NCI-H1694 treated with DMSO at 0.1 percent for 48 hours (cell line): ENCODE measurements around the gene TMED10.
"Not testable (repeated sequence)": the region's sequence is repeated elsewhere in the genome, so short reads cannot be mapped to it uniquely, and the experiment has no call there.

ENCODE experiments used
- DNase-seq: peaks from one replicate; lab custom pipeline; 2025; lab: John Stamatoyannopoulos, UW

The TMED10 gene

GRCh38 chr14:75127474-75127820, 49.0 kb downstream of the TMED10 start:
- not testable (repeated sequence) for DNase-seq

DNA sequence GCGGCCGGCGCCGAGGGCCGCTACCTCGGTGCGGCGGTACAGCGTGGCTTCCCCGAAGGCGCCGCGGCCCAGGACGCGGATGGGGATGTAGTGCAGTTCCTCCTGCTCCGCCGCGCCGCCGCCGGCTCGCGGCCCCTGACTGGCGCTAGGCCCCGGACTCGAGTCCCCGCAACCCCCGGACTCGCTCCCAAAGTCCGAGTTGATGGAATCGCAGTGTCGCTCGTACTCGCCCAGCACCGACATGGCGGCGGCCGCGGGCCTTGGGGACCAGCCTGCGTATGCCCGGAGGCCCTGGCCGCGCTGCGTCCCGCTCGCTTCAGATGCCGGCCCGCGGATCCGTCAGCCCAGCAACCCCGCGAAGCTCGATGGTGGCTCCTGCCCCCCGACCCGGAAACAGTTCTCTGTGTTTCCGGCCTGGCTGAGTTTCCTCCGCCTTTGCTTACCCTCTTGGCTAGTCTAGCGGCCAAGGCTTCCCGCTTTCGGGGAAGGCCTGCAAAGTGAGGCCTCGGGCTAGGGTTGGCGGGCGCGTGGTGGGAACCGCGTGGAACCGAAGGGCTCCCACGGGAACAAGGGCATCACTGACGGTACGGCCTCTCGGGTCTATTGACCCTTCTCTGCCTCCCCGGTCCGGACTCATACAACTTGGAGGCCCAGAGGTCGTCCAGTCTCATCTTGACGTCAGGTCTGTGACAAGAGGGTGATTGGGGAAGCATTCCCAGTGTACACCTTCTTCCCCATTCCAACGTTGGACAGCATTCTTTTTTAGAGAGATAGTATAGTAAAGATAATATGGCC, 49.5 kb downstream of the TMED10 start, which contains the start of gene NEK9:
Gene NEK9 (minus strand): TSS at position 370 of the 795 bp plus-strand sequence. CDS start 127 bp downstream, at position 243.
- DNase-seq, result peak; percentile 88

DNA sequence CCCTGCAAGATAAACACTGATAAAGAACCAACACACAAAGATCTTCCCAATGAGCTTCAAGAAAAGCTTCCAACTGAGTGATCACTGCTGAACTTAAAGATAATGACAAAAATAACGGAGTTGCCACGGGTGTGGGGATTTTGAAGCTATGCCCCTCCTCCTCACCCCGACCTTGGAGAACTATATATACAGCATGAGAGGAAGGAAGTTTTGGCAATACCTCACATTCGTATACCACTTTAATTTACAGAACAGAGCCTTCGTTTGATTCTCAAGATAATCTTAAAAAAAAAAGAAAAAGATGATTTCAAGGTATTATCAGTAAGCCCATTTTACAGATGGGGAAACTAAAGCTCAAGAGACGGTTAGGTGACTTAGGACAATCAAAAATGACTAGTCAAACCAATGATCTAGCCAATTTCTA, 50.3 kb downstream of the TMED10 start:
- no peak for DNase-seq

- no peak for DNase-seq
Observed at GRCh38 chr14:75125617-75126016, 50.8 kb downstream of the TMED10 start.

DNA sequence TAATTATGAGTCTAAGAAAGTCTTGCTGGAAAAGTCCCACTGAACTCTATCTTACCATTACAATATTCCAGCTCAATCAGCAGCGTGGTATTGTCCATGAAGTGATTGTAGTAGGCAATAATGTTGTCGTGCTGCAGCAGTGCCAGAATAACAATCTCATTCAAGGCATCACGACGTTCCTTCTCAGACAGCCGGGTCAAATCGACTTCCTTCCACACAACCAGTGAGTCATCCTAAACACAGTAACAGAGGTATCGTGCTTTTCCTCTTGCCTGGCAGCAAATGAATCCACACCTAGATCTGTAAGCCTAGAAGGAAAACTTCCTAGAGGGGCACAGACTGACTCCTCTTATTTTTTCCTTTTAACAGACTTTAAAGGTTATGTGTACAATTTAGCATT, 52.4 kb downstream of the TMED10 start:
- DNase-seq, result no peak

DNA sequence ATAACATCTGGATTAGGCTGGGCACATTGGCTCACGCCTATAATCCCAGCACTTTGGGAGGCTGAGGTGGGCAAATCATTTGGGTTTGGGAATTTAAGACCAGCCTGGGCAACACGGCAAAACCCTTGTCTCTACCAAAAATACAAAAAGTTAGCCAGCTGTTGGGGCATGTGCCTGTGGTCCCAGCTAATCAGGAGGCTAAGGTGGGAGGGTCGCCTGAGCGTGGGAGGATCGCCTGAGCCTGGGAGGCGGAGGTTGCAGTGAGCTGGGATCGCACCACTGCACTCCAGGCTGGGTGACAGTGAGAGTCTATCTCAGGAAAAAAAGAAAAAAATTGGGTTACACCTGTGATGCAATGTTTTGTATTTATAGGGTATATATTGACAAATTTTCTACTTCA, 54.9 kb downstream of the TMED10 start:
- DNase-seq, result no peak

- DNase-seq, result no peak
Observed at GRCh38 chr14:75120541-75121291, 55.7 kb downstream of the TMED10 start.

DNA sequence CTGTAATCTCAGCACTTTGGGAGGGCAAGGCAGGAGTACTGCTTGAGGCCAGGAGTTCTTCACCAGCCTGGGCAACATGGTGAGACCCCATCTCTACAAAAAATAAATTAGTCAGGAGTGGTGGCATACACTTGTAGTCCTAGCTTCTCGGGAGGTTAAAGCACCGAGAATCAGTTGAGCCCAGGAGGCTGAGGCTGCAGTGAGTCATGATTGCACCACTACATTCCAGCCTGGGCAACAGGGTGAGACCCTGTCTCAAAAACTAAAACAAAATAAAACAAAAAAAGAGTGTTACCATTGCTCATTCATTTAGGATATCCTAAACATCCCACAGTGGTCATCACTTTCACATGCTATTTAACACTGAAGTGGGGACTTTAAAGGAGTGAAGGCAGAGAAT, 57.4 kb downstream of the TMED10 start:
- no peak for DNase-seq

- DNase-seq, result no peak
Observed at GRCh38 chr14:75113932-75114539, 62.4 kb downstream of the TMED10 start.

- DNase-seq, result no peak
Observed at GRCh38 chr14:75109877-75110276, 66.5 kb downstream of the TMED10 start.

DNA sequence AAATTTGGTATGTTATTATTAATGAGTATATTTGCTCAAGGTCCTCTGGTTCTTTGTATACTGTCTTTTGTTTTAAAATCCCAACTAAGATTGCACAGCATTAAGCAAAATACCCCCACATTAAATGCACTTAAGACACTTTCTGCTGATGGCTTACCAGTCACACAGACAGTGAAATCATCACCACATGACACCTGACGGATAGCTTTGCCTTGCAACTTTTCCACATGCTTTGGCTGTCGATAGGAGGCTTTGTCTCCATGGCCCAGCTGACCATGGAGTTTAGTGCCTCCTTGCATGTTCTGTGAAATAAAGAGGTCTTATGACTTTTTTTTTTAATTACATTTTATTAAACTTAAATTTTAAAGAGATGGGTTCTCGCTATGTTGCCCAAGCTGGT, 69.2 kb downstream of the TMED10 start:
- no peak for DNase-seq

DNA sequence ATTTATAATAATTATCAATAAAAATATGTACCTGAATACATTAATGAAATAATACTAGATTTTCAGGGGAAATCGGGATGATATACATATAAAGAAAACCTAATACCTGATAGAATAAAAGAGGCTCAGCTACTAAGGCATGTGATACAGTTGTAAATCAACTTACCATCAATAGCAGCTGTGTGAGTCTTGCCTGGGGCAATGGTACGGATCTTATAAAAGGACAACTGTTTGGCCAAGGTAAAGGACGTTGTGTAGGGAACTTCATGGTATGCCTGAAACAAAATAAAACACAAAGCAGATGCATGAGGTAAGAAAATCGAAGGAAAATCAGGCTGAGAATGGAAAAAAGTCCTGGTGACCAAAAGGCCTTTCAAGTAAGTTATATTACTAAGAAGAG, 74.9 kb downstream of the TMED10 start:
- no peak for DNase-seq

- no peak for DNase-seq
Observed at GRCh38 chr14:75098682-75099081, 77.7 kb downstream of the TMED10 start.

DNA sequence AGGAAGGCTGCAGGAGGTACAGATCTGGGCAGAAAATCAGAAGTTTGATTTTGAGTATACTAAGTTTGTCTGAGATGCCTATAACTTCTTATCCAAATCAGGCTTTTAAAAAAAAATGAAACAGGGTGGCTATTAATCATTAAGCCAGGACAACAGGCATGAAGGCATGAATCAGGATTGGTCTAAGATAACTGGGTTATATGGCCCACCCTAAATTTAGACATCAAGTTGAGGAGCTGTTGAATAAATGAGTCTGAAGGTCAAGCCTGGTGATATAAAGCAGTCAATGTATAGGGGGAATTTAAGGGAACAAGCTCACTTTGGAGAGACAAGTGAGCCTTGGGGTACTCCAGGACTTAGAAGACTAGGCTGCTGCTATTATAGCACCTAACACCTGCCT, 78.2 kb downstream of the TMED10 start:
- DNase-seq, result no peak

DNA sequence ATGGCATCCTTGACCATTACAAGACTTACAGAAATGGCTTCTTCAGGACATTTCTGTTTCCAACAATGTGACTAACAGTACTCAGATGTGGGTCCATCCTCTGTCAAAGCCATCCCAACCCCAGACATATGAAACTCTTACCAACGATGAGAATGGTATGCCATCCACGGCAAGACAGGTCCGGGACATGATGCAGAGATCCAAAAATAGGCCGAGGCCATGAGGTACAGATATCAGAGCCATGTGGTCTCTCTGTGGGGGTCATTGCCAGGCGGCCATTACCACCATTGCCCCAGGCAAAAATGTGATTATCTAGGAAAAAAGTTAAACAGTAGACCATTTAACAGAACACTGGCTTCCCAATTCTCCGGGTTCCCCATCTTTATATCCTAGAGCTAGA, 79.5 kb downstream of the TMED10 start:
- DNase-seq, result no peak

DNA sequence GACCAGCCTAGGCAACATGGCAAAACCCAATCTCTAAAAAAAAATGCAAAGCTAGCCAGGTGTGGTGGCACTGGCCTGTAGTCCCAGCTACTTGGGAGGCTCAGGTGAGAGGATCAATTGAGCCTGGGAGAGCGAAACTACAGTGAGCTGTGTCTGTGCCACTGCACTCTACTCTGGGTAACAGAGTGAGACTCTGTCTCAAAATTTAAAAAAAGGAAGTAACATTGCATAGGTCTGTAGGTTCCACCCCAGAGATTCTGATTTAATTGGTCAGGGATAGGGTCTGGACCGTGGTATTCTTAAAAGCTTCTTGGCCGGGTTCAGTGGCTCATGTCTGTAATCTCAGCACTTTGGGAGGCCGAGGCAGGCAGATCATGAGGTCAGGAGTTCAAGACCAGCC, 80.7 kb downstream of the TMED10 start:
- DNase-seq, result no peak

GRCh38 chr14:75094896-75095295, 81.5 kb downstream of the TMED10 start:
- no peak for DNase-seq

DNA sequence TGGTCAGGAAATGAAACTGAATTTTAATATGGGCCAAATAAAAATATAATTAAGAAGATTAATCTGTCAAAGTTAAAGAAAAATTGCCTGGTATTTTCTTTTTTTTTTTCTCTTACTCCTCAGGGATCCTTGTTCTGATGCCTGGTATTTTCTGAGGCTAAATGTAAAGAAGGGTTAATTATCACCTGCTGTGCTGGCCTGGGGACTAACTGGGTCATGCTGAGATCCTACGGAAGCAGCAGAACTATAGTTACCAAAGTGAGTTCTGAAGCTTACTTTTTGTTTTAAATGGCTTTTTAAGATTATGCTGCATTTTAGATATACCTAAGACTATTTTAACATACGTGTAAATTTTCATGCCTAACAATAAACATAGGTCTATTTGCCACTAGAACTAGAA, 83.7 kb downstream of the TMED10 start:
- DNase-seq, result no peak

DNA sequence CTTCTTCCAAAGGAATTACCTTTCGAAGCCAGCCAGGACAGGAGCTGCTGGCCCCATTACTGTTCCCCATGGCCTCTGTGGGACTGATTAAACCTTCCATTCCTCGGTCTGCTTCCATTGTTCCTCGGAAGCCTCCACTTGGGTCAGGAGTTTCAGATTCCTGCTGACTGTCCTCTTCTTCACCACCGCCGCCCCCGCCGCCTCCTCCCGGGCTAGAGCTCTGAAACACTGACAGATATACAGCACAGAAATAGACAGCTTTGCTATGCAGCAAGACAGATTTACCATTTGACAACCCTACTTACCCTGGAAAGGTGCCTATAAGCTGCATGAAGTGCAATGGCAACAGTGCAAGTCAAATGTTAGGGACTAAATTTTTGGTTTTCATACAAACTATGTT, 85.2 kb downstream of the TMED10 start:
- no peak for DNase-seq

- DNase-seq, result no peak
Observed at GRCh38 chr14:75090353-75090752, 86.1 kb downstream of the TMED10 start.

- peak; percentile 83 for DNase-seq
Observed at GRCh38 chr14:75088566-75089373, 87.6 kb downstream of the TMED10 start.

- no peak for DNase-seq
Observed at GRCh38 chr14:75088153-75088552, 88.3 kb downstream of the TMED10 start.
